ENCODE data around the gene EPGN.
A peak's percentile ranks its signal among the peaks of the same experiment; 100 is the strongest.

Gene EPGN

GRCh38 chr4:74307170-74307569, 1.1 kb upstream of the EPGN start:
- DNase-seq (ENCODE audit: insufficient read length, low spot score), result no peak
- FAIRE-seq, result no peak

- DNase-seq (ENCODE audit: insufficient read length, low spot score) (no peak), FAIRE-seq (peak; percentile 39)
Observed at GRCh38 chr4:74309223-74309622, 953 bp downstream of the EPGN start.

- FAIRE-seq (peak; percentile 83), DNase-seq (ENCODE audit: insufficient read length, low spot score) (no peak)
Observed at GRCh38 chr4:74311696-74312313, 3.5 kb downstream of the EPGN start.

GRCh38 chr4:74314329-74314728, 6.1 kb downstream of the EPGN start:
- no peak for FAIRE-seq
- DNase-seq (ENCODE audit: insufficient read length, low spot score), result no peak

GRCh38 chr4:74314944-74315343, 6.7 kb downstream of the EPGN start:
- FAIRE-seq (peak; percentile 37), DNase-seq (ENCODE audit: insufficient read length, low spot score) (no peak)

- DNase-seq (ENCODE audit: insufficient read length, low spot score) (no peak), FAIRE-seq (no peak)
Observed at GRCh38 chr4:74315376-74315775, 7.1 kb downstream of the EPGN start.

- DNase-seq (ENCODE audit: insufficient read length, low spot score) (no peak), FAIRE-seq (no peak)
Observed at GRCh38 chr4:74316397-74316796, 8.1 kb downstream of the EPGN start.

GRCh38 chr4:74317616-74318246, 9.5 kb downstream of the EPGN start:
- no peak for FAIRE-seq
- DNase-seq (ENCODE audit: insufficient read length, low spot score), result no peak

GRCh38 chr4:74318276-74318675, 10.0 kb downstream of the EPGN start:
- DNase-seq (ENCODE audit: insufficient read length, low spot score) (no peak), FAIRE-seq (no peak)

GRCh38 chr4:74319470-74319869, 11.2 kb downstream of the EPGN start:
- FAIRE-seq, result no peak

GRCh38 chr4:74320559-74321118, 12.4 kb downstream of the EPGN start:
- DNase-seq (ENCODE audit: insufficient read length, low spot score) (no peak), FAIRE-seq (no peak)

More at GRCh38 chr4:74319470-74319869, 11.2 kb downstream of the EPGN start:
- DNase-seq (ENCODE audit: insufficient read length, low spot score), result no peak

GRCh38 chr4:74322301-74322700, 14.0 kb downstream of the EPGN start:
- DNase-seq (ENCODE audit: insufficient read length, low spot score) (no peak), FAIRE-seq (no peak)

- FAIRE-seq (no peak), DNase-seq (ENCODE audit: insufficient read length, low spot score) (no peak)
Observed at GRCh38 chr4:74323663-74324062, 15.4 kb downstream of the EPGN start.

- no peak for FAIRE-seq
Observed at GRCh38 chr4:74324262-74324661, 16.0 kb downstream of the EPGN start.

GRCh38 chr4:74325886-74326285, 17.6 kb downstream of the EPGN start:
- peak; percentile 14 for FAIRE-seq
- DNase-seq (ENCODE audit: insufficient read length, low spot score), result no peak

More at GRCh38 chr4:74324262-74324661, 16.0 kb downstream of the EPGN start:
- no peak for DNase-seq (ENCODE audit: insufficient read length, low spot score)

GRCh38 chr4:74327762-74328161, 19.5 kb downstream of the EPGN start:
- FAIRE-seq (no peak), DNase-seq (ENCODE audit: insufficient read length, low spot score) (no peak)

GRCh38 chr4:74328501-74328900, 20.2 kb downstream of the EPGN start:
- DNase-seq (ENCODE audit: insufficient read length, low spot score), result no peak
- no peak for FAIRE-seq

- DNase-seq (ENCODE audit: insufficient read length, low spot score) (no peak), FAIRE-seq (no peak)
Observed at GRCh38 chr4:74329307-74329706, 21.0 kb downstream of the EPGN start.

- DNase-seq (ENCODE audit: insufficient read length, low spot score) (no peak), FAIRE-seq (no peak)
Observed at GRCh38 chr4:74330295-74330750, 22.1 kb downstream of the EPGN start.

- FAIRE-seq (no peak), DNase-seq (ENCODE audit: insufficient read length, low spot score) (no peak)
Observed at GRCh38 chr4:74331252-74331651, 23.0 kb downstream of the EPGN start.

- FAIRE-seq (no peak), DNase-seq (ENCODE audit: insufficient read length, low spot score) (no peak)
Observed at GRCh38 chr4:74331944-74332343, 23.7 kb downstream of the EPGN start.

GRCh38 chr4:74334636-74335035, 26.4 kb downstream of the EPGN start:
- DNase-seq (ENCODE audit: insufficient read length, low spot score) (no peak), FAIRE-seq (no peak)

Data from GM19239 (cell line).